Inflammatory macrophage treated with lipopolysaccharide for 1 hour (primary cell): ENCODE data around the gene ADAMTS13.

Experiments used
- DNase-seq, 2 donors: peaks; one replicate each; pipeline ENCODE4 v3.0.0-alpha.2; 2020 to 2022

The ADAMTS13 gene

GRCh38 chr9:133393399-133393798 lies 28.8 kb upstream of the ADAMTS13 start:
- DNase-seq, result no peak

GRCh38 chr9:133394687-133395271 lies 27.4 kb upstream of the ADAMTS13 start:
- no peak for DNase-seq

GRCh38 chr9:133396952-133397351 lies 25.2 kb upstream of the ADAMTS13 start:
- DNase-seq, result no peak

GRCh38 chr9:133397370-133397769 lies 24.8 kb upstream of the ADAMTS13 start:
- no peak for DNase-seq

- DNase-seq, result no peak
Measured at GRCh38 chr9:133397895-133398294, 24.3 kb upstream of the ADAMTS13 start.

- DNase-seq, result no peak
Measured at GRCh38 chr9:133400292-133400691, 21.9 kb upstream of the ADAMTS13 start.

GRCh38 chr9:133401588-133401987 lies 20.6 kb upstream of the ADAMTS13 start:
- DNase-seq, result no peak

- DNase-seq, result no peak
Measured at GRCh38 chr9:133402689-133403088, 19.5 kb upstream of the ADAMTS13 start.

GRCh38 chr9:133403766-133404453 lies 18.3 kb upstream of the ADAMTS13 start:
- DNase-seq, result peak in 1 of 2 donors; percentile 11

GRCh38 chr9:133404454-133405002 lies 17.6 kb upstream of the ADAMTS13 start:
- no peak for DNase-seq

- no peak for DNase-seq
Measured at GRCh38 chr9:133405508-133406438, 16.4 kb upstream of the ADAMTS13 start.

- DNase-seq, result peak; percentile 70 to 86
Measured at GRCh38 chr9:133406480-133407307, 15.5 kb upstream of the ADAMTS13 start.

GRCh38 chr9:133408042-133408441 lies 14.1 kb upstream of the ADAMTS13 start:
- no peak for DNase-seq

GRCh38 chr9:133415170-133415569 lies 7.0 kb upstream of the ADAMTS13 start:
- no peak for DNase-seq

- peak; percentile 71 to 87 for DNase-seq
Measured at GRCh38 chr9:133417541-133418461, 4.4 kb upstream of the ADAMTS13 start, which contains the start of gene REXO4. Gene REXO4, minus strand, starts transcription at chr9:133418010. Its CDS starts 166 bp downstream, at chr9:133417844.

- no peak for DNase-seq
Measured at GRCh38 chr9:133419005-133419404, 3.2 kb upstream of the ADAMTS13 start.

- peak; percentile 10 to 47 for DNase-seq
Measured at GRCh38 chr9:133420392-133420827, 1.8 kb upstream of the ADAMTS13 start.

GRCh38 chr9:133423216-133423615 lies 1.0 kb downstream of the ADAMTS13 start:
- DNase-seq, result no peak

- DNase-seq, result no peak
Measured at GRCh38 chr9:133424187-133424586, 2.0 kb downstream of the ADAMTS13 start.

GRCh38 chr9:133425049-133425632 lies 3.0 kb downstream of the ADAMTS13 start:
- DNase-seq, result no peak

- no peak for DNase-seq
Measured at GRCh38 chr9:133426011-133426410, 3.8 kb downstream of the ADAMTS13 start.
